ENCODE data around the gene C19orf25.

C19orf25 gene

GRCh38 chr19:1425102-1425837, 53.7 kb downstream of the C19orf25 start:
- TF ChIP-seq GATA3 (IDR thresholded peaks at IDR 0.05; ENCODE audit: low read depth, low read length), result no peak
- no peak for TF ChIP-seq GATA2 (IDR thresholded peaks at IDR 0.05; ENCODE audit: low read depth, low read length)

GRCh38 chr19:1424192-1424955, 54.6 kb downstream of the C19orf25 start:
- TF ChIP-seq GATA2 (IDR thresholded peaks at IDR 0.05; ENCODE audit: low read depth, low read length) (no peak), GATA3 (IDR thresholded peaks at IDR 0.05; ENCODE audit: low read depth, low read length) (no peak)

DNA sequence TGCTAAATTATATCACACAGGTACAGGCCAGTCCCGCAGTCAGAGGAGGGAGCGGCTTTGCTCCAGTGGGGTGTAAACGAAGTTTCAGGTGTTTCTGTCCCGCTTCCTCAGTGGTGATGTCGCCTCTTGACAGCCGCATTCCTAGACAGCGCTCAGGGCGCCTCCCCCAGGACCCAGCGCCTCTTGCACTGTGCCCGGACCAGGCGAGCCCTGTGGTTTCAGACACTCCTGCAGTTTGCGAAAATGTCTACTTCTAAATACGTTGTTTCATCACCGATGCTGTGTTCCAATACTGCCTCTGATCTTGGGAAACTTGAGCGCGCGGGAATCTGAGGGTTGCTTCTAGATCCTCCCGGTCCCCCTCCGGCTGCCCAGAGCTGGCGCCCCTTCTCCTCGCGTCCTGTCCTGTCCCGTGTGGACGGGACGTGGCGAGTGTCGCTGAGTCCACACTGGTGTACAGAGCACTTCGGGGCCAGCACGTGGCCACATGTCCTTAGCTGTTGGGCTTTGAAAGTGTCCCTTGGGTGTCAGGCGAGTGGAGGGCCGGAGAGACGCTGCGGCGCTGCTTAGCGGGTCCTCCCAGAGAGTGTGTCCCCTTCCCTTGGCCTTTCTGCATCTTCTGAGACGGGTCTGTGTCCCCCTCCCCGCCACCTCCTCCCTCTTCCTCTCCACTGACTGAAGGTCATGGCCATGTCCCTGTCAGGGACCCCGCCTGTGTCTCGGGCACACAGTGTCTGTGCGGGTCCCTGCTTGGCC, 55.4 kb downstream of the C19orf25 start:
- TF ChIP-seq GATA2 (IDR thresholded peaks at IDR 0.05; ENCODE audit: low read depth, low read length), result no peak
- no peak for TF ChIP-seq GATA3 (IDR thresholded peaks at IDR 0.05; ENCODE audit: low read depth, low read length)
